Measurements from ENCODE around the gene NCAM2. TPM values are rescaled to one million over a fixed set of nuclear protein-coding genes. Genes with fewer than 3 reads are reported as not detected.

Gene NCAM2
- total and polyA plus RNA-seq, 2 donors (not counting 1 experiment from before 2014, with no cell fraction given) = 0.13 TPM; not detected in 1

DNA sequence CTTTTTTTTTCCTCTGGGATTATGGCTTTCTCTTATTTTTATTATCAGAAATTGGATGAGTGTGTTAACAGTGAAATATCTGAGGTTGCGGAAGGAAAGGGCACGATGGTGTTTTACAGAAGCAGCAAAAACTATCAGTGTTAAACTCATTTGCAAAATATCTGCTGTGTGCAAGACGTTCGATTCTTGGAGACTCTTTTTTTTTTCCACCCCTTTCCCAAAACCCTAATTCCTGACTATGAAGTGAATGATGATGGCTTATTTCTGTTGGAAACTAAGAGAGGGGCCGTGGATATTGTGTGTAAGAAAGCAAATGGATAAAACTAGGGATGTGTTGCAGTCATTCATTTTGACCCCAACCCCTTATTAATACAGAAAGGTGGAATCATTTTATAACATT, 677 bp downstream of the NCAM2 start:
- no peak overlapping the region for H3K27ac Mint-ChIP-seq
- WGBS (ENCODE audit: insufficient coverage) = no CpG with 5 or more reads among the region's 5 CpGs
- H3K79me2 ChIP-seq (ENCODE audit: control insufficient read depth, insufficient read depth, low read length) = no peaks in the 10 kb centered on the region
- no peaks in the 10 kb centered on the region for H3K9me3 Mint-ChIP-seq (ENCODE audit: insufficient read depth)
- peaks cover 32% of the 10 kb centered on the region for H3K27me3 Mint-ChIP-seq
- DNase-seq (no peak), ATAC-seq (ENCODE audit: low read depth) (no peak)
- no peak for TF ChIP-seq EZH2 (IDR thresholded peaks at IDR 0.05; ENCODE audit: borderline replicate concordance, insufficient read depth, low read depth, low read length, poor library complexity, severe bottlenecking)
- TF ChIP-seq, protein P1, sequence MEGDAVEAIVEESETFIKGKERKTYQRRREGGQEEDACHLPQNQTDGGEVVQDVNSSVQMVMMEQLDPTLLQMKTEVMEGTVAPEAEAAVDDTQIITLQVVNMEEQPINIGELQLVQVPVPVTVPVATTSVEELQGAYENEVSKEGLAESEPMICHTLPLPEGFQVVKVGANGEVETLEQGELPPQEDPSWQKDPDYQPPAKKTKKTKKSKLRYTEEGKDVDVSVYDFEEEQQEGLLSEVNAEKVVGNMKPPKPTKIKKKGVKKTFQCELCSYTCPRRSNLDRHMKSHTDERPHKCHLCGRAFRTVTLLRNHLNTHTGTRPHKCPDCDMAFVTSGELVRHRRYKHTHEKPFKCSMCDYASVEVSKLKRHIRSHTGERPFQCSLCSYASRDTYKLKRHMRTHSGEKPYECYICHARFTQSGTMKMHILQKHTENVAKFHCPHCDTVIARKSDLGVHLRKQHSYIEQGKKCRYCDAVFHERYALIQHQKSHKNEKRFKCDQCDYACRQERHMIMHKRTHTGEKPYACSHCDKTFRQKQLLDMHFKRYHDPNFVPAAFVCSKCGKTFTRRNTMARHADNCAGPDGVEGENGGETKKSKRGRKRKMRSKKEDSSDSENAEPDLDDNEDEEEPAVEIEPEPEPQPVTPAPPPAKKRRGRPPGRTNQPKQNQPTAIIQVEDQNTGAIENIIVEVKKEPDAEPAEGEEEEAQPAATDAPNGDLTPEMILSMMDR (IDR thresholded peaks at IDR 0.05) = no peak
- H4K20me1 ChIP-seq (ENCODE audit: control insufficient read depth, insufficient read depth, low read length, poor library complexity, severe bottlenecking) = no peaks in the 10 kb centered on the region
- no peak overlapping the region for H3K27ac ChIP-seq (ENCODE audit: low read length in 2 of 2)
- no peaks in the 10 kb centered on the region for H3K36me3 ChIP-seq (replicated peaks in 1 of 2; ENCODE audit: control extremely low read depth in 1 of 2, control insufficient read depth in 1 of 2, extremely low read depth in 1 of 2, insufficient read depth in 2 of 2, low read length in 1 of 2)
- H3K9ac ChIP-seq (ENCODE audit: low read length) = peak overlapping the region; percentile 66
- H3K4me1 ChIP-seq (ENCODE audit: control insufficient read depth in 2 of 2, insufficient read depth in 2 of 2, low read length in 2 of 2) = peaks cover 16 to 19% of the 10 kb centered on the region in 2 donors
- intact Hi-C loops (cut with micrococcal nuclease) = loop anchor here (5.0 kb wide), 1 partner anchor 1793 kb away; no protein-coding TSS in a partner anchor
- H3K9me3 ChIP-seq (ENCODE audit: control extremely low read depth in 1 of 3, control insufficient read depth in 2 of 3, insufficient read depth in 1 of 3, low read length in 2 of 3) = peaks cover 0 to 9% (median 0%) of the 10 kb centered on the region in 3 donors
- peak overlapping the region; percentile 85 for H3K4me3 Mint-ChIP-seq
- peaks cover 19% of the 10 kb centered on the region for H3K4me1 Mint-ChIP-seq
- peak overlapping the region in 4 of 5 experiments; percentile 8 to 72 (median 39) for H3K4me3 ChIP-seq (ENCODE audit: control extremely low read depth in 1 of 5, extremely low read depth in 1 of 5, insufficient read depth in 1 of 5, low read depth in 2 of 5, low read length in 4 of 5)
- H2AFZ ChIP-seq (ENCODE audit: insufficient read depth, low read depth, low read length, poor library complexity, severe bottlenecking) = peak overlapping the region; percentile 72
- H3K27me3 ChIP-seq (replicated peaks in 1 of 4; ENCODE audit: control extremely low read depth in 1 of 4, control insufficient read depth in 3 of 4, insufficient read depth in 4 of 4, low read length in 3 of 4) = peaks cover 0 to 26% (median 19%) of the 10 kb centered on the region in 4 experiments
- H3K4me2 ChIP-seq (replicated peaks; ENCODE audit: low read depth, low read length, poor library complexity, severe bottlenecking) = peak overlapping the region; percentile 80
- CTCF ChIA-PET = no interaction called here
- POLR2A ChIA-PET = no interaction called here

DNA sequence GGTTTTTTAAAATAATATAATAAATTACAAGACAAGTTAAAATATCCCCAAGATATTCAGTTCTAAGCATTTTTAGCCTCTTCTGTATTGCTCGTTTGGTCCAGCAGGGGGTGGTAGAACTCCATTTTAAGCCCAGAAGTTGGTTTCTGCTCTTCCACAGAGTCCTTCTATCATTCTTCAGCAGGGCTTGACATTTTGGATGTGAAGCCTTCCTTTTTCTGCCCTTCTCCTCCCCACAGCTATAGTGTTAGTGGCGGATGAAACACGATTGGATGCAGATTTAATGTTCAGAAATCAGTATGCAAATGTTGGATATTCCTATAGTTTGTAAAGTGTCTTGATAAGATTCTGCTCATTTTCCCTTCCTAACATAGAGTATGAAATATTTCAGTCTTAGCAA, 1.4 kb downstream of the NCAM2 start:
- H3K27ac Mint-ChIP-seq = no peak overlapping the region
- Histone ChIP-seq H2AFZ (ENCODE audit: insufficient read depth, low read depth, low read length, poor library complexity, severe bottlenecking) (no peak overlapping the region), H3K4me2 (replicated peaks; ENCODE audit: low read depth, low read length, poor library complexity, severe bottlenecking) (no peak overlapping the region), H4K20me1 (ENCODE audit: control insufficient read depth, insufficient read depth, low read length, poor library complexity, severe bottlenecking) (no peaks in the 10 kb centered on the region), H3K9me3 (ENCODE audit: control extremely low read depth in 1 of 3, control insufficient read depth in 2 of 3, insufficient read depth in 1 of 3, low read length in 2 of 3) (peaks cover 0 to 9% (median 0%) of the 10 kb centered on the region in 3 donors), H3K27me3 (replicated peaks in 1 of 4; ENCODE audit: control extremely low read depth in 1 of 4, control insufficient read depth in 3 of 4, insufficient read depth in 4 of 4, low read length in 3 of 4) (peaks cover 0 to 26% (median 19%) of the 10 kb centered on the region in 4 experiments), H3K36me3 (replicated peaks in 1 of 2; ENCODE audit: control extremely low read depth in 1 of 2, control insufficient read depth in 1 of 2, extremely low read depth in 1 of 2, insufficient read depth in 2 of 2, low read length in 1 of 2) (no peaks in the 10 kb centered on the region), H3K27ac (ENCODE audit: low read length in 2 of 2) (no peak overlapping the region), H3K9ac (ENCODE audit: low read length) (no peak overlapping the region), H3K79me2 (ENCODE audit: control insufficient read depth, insufficient read depth, low read length) (no peaks in the 10 kb centered on the region), H3K4me1 (ENCODE audit: control insufficient read depth in 2 of 2, insufficient read depth in 2 of 2, low read length in 2 of 2) (peaks cover 16 to 19% of the 10 kb centered on the region in 2 donors), H3K4me3 (ENCODE audit: control extremely low read depth in 1 of 5, extremely low read depth in 1 of 5, insufficient read depth in 1 of 5, low read depth in 2 of 5, low read length in 4 of 5) (no peak overlapping the region)
- POLR2A ChIA-PET = no interaction called here
- peaks cover 19% of the 10 kb centered on the region for H3K4me1 Mint-ChIP-seq
- CTCF ChIA-PET = interaction anchor here (1.3 kb wide), 1 partner anchor 9 kb away, joined by 4 read pairs; no protein-coding TSS in a partner anchor
- DNase-seq (peak; percentile 31), ATAC-seq (ENCODE audit: low read depth) (no peak)
- intact Hi-C loops (cut with micrococcal nuclease) = loop anchor here (5.0 kb wide), 1 partner anchor 1793 kb away; no protein-coding TSS in a partner anchor
- no peak for TF ChIP-seq EZH2 (IDR thresholded peaks at IDR 0.05; ENCODE audit: borderline replicate concordance, insufficient read depth, low read depth, low read length, poor library complexity, severe bottlenecking)
- TF ChIP-seq, protein P1 (IDR thresholded peaks at IDR 0.05) = peak; percentile 74
- no peaks in the 10 kb centered on the region for H3K9me3 Mint-ChIP-seq (ENCODE audit: insufficient read depth)
- no peak overlapping the region for H3K4me3 Mint-ChIP-seq
- H3K27me3 Mint-ChIP-seq = peaks cover 32% of the 10 kb centered on the region
- 0% methylated on average over 1 of the region's 3 CpGs for WGBS (ENCODE audit: insufficient coverage)
